H9 (cell line): Measurements from ENCODE around the gene APOC1. TPM values are rescaled to one million over a fixed set of nuclear protein-coding genes. Genes with fewer than 3 reads are reported as not detected.

Source experiments
- DNase-seq: peaks from one replicate; pipeline ENCODE4 v3.0.0-alpha.2; 2017
- H2AFZ ChIP-seq: one replicate; pipeline ENCODE4 v1.6.1; 2013; ENCODE audit warnings: mild to moderate bottlenecking, low read length, control low read depth, moderate library complexity
- H2AK5ac ChIP-seq: 2 replicates; pipeline ENCODE4 v1.6.1; 2013; ENCODE audit warnings: low read length, control low read depth, mixed read lengths; ENCODE audit not compliant: insufficient read length
- H2BK120ac ChIP-seq: one replicate; pipeline ENCODE4 v1.6.1; 2013; ENCODE audit warnings: low read depth, mild to moderate bottlenecking, low read length, control low read depth, inconsistent platforms; ENCODE audit not compliant: poor library complexity, severe bottlenecking
- H2BK12ac ChIP-seq: 2 replicates; pipeline ENCODE4 v1.6.1; 2013; ENCODE audit warnings: low read length, control low read depth, mixed read lengths, low read depth; ENCODE audit not compliant: insufficient read length
- H2BK15ac ChIP-seq: 2 replicates; pipeline ENCODE4 v1.6.1; 2013; ENCODE audit warnings: low read depth, low read length, control low read depth
- H2BK20ac ChIP-seq: one replicate; pipeline ENCODE4 v1.6.1; 2013; ENCODE audit warnings: low read depth, mild to moderate bottlenecking, low read length, control low read depth, inconsistent platforms; ENCODE audit not compliant: poor library complexity, severe bottlenecking
- H2BK5ac ChIP-seq: 2 replicates; pipeline ENCODE4 v1.6.1; 2013; ENCODE audit warnings: low read length, control low read depth, mixed read lengths; ENCODE audit not compliant: insufficient read length
- H3K14ac ChIP-seq: 2 replicates; pipeline ENCODE4 v1.6.1; 2013; ENCODE audit warnings: low read length, control low read depth; ENCODE audit not compliant: insufficient read depth
- H3K18ac ChIP-seq: 2 replicates; pipeline ENCODE4 v1.6.1; 2013; ENCODE audit warnings: low read depth, mild to moderate bottlenecking, mixed read lengths, low read length, control low read depth; ENCODE audit not compliant: insufficient read length
- H3K23ac ChIP-seq: 2 replicates; pipeline ENCODE4 v1.6.1; 2013; ENCODE audit warnings: low read length, control low read depth, mixed read lengths, low read depth; ENCODE audit not compliant: insufficient read length
- H3K23me2 ChIP-seq: 2 replicates; pipeline ENCODE4 v1.6.1; 2013; ENCODE audit warnings: low read depth, mild to moderate bottlenecking, mixed read lengths, low read length, control low read depth; ENCODE audit not compliant: insufficient read length, poor library complexity, severe bottlenecking
- H3K27ac ChIP-seq: 2 replicates; pipeline ENCODE4 v1.5.1; 2013; ENCODE audit warnings: low read length, control low read depth, mixed read lengths, low read depth; ENCODE audit not compliant: insufficient read length
- H3K27me3 ChIP-seq: 2 replicates; pipeline ENCODE4 v1.6.1; 2013; ENCODE audit warnings: low read length, control low read depth, inconsistent platforms; ENCODE audit not compliant: insufficient read depth
- H3K4ac ChIP-seq: 2 replicates; pipeline ENCODE4 v1.6.1; 2013; ENCODE audit warnings: low read depth, mild to moderate bottlenecking, control low read depth, inconsistent platforms, low read length, moderate library complexity
- H3K4me1 ChIP-seq: 2 replicates; pipeline ENCODE4 v1.6.1; 2013; ENCODE audit warnings: low read length, control low read depth, inconsistent platforms; ENCODE audit not compliant: insufficient read depth
- H3K4me2 ChIP-seq: 2 replicates; pipeline ENCODE4 v1.6.1; 2013; ENCODE audit warnings: low read length, control low read depth, mixed read lengths; ENCODE audit not compliant: insufficient read length, insufficient read depth
- H3K56ac ChIP-seq: 2 replicates; pipeline ENCODE4 v1.6.1; 2013; ENCODE audit warnings: low read depth, mild to moderate bottlenecking, mixed read lengths, low read length, control low read depth; ENCODE audit not compliant: insufficient read length
- H3K79me1 ChIP-seq: 2 replicates; pipeline ENCODE4 v1.6.1; 2013; ENCODE audit warnings: low read depth, mild to moderate bottlenecking, moderate library complexity, low read length, control low read depth, inconsistent platforms; ENCODE audit not compliant: insufficient read depth, poor library complexity, severe bottlenecking
- H3K79me2 ChIP-seq: 2 replicates; pipeline ENCODE4 v1.6.1; 2013; ENCODE audit warnings: low read length, control low read depth, inconsistent platforms; ENCODE audit not compliant: insufficient read depth
- H3K9ac ChIP-seq: 2 replicates; pipeline ENCODE4 v1.6.1; 2013; ENCODE audit warnings: low read length, control low read depth, mixed read lengths; ENCODE audit not compliant: insufficient read length; ENCODE audit errors: extremely low read depth
- H3K9me3 ChIP-seq: one replicate; pipeline ENCODE4 v1.6.1; 2013; ENCODE audit warnings: low read depth, low read length, inconsistent platforms; ENCODE audit not compliant: control insufficient read depth
- H3T11ph ChIP-seq: one replicate; pipeline ENCODE4 v1.6.1; 2013; ENCODE audit warnings: mild to moderate bottlenecking, low read length, control low read depth, inconsistent platforms
- H4K20me1 ChIP-seq: one replicate; pipeline ENCODE4 v1.6.1; 2013; ENCODE audit not compliant: control insufficient read depth, insufficient read length, insufficient read depth
- H4K5ac ChIP-seq: 2 replicates; pipeline ENCODE4 v1.6.1; 2013; ENCODE audit warnings: low read depth, mild to moderate bottlenecking, mixed read lengths, low read length, control low read depth; ENCODE audit not compliant: insufficient read length
- H4K8ac ChIP-seq: replicated peaks from 2 replicates; pipeline ENCODE4 v1.6.1; 2013; ENCODE audit warnings: low read length, control low read depth, mixed read lengths, low read depth; ENCODE audit not compliant: insufficient read length
- H4K91ac ChIP-seq: 2 replicates; pipeline ENCODE4 v1.6.1; 2013; ENCODE audit warnings: low read depth, mild to moderate bottlenecking, moderate library complexity, mixed read lengths, low read length, control low read depth; ENCODE audit not compliant: insufficient read length
- H3K27ac Mint-ChIP-seq, 3 experiments: 2 replicates in 2 of 3; 3 replicates in 1 of 3; pipeline ENCODE4 v1.8.0; 2020 to 2021; ENCODE audit warnings: mixed read lengths in 3 of 3, mild to moderate bottlenecking in 1 of 3, moderate library complexity in 1 of 3
- H3K27me3 Mint-ChIP-seq: 2 replicates; pipeline ENCODE4 v1.8.0; 2021; ENCODE audit warnings: low read depth, mild to moderate bottlenecking, moderate library complexity, mixed read lengths
- H3K36me3 Mint-ChIP-seq, 3 experiments: 2 replicates in 2 of 3; 3 replicates in 1 of 3; pipeline ENCODE4 v1.8.0; 2020 to 2021; ENCODE audit warnings: low read depth in 3 of 3, mixed read lengths in 3 of 3; ENCODE audit not compliant: insufficient read depth in 1 of 3
- H3K4me1 Mint-ChIP-seq, 2 experiments: 2 replicates each; pipeline ENCODE4 v1.8.0; 2020; ENCODE audit warnings: mixed read lengths in 2 of 2
- H3K4me3 Mint-ChIP-seq, 2 experiments: 2 replicates in 1 of 2; 3 replicates in 1 of 2; pipeline ENCODE4 v1.8.0; 2020 to 2021; ENCODE audit warnings: mild to moderate bottlenecking in 2 of 2, mixed read lengths in 2 of 2, moderate library complexity in 1 of 2
- H3K9me3 Mint-ChIP-seq, 2 experiments: 2 replicates in 1 of 2; 3 replicates in 1 of 2; pipeline ENCODE4 v1.8.0; 2020; ENCODE audit warnings: mild to moderate bottlenecking in 2 of 2, mixed read lengths in 2 of 2, moderate library complexity in 1 of 2
- WGBS: extraction: QIAGEN DNeasy Blood & Tissue Kit; methylation state at CpG from one replicate; pipeline ENCODE4 v1.1.7; 2013; ENCODE audit warnings: missing lambda C conversion rate, low lambda C conversion rate, mixed read lengths; ENCODE audit not compliant: insufficient read length; ENCODE audit errors: extremely low coverage; 5-methylcytosine and 5-hydroxymethylcytosine counted together
- total RNA-seq: library from RNA; stranded (reverse); gene quantifications from 2 replicates; pipeline ENCODE4 v1.2.1, GENCODE V29; 2021
- TF ChIP-seq, protein P1 (sequence below): fragments of 200-600 bp; sonication (generic); conservative IDR thresholded peaks from 3 replicates; pipeline ENCODE4 v1.8.0; 2021; ENCODE audit warnings: antibody characterized with exemption, mild to moderate bottlenecking

APOC1 gene
- total RNA-seq, 1 experiment from 2014 or later = 78.1 TPM

DNA sequence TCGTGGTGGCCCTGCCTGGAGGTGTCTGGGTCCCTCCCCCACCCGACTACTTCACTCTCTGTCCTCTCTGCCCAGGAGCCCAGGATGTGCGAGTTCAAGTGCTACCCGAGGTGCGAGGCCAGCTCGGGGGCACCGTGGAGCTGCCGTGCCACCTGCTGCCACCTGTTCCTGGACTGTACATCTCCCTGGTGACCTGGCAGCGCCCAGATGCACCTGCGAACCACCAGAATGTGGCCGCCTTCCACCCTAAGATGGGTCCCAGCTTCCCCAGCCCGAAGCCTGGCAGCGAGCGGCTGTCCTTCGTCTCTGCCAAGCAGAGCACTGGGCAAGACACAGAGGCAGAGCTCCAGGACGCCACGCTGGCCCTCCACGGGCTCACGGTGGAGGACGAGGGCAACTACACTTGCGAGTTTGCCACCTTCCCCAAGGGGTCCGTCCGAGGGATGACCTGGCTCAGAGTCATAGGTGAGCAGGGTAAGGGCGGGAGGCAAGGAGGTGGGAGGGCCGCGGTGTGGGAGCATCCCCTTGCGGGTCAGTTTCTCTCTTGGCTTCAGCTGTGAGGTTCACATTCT lies 49.1 kb upstream of the APOC1 start:
- no peak overlapping the region for H3K56ac ChIP-seq
- TF ChIP-seq, protein P1, sequence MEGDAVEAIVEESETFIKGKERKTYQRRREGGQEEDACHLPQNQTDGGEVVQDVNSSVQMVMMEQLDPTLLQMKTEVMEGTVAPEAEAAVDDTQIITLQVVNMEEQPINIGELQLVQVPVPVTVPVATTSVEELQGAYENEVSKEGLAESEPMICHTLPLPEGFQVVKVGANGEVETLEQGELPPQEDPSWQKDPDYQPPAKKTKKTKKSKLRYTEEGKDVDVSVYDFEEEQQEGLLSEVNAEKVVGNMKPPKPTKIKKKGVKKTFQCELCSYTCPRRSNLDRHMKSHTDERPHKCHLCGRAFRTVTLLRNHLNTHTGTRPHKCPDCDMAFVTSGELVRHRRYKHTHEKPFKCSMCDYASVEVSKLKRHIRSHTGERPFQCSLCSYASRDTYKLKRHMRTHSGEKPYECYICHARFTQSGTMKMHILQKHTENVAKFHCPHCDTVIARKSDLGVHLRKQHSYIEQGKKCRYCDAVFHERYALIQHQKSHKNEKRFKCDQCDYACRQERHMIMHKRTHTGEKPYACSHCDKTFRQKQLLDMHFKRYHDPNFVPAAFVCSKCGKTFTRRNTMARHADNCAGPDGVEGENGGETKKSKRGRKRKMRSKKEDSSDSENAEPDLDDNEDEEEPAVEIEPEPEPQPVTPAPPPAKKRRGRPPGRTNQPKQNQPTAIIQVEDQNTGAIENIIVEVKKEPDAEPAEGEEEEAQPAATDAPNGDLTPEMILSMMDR = no peak
- H2AFZ ChIP-seq = no peak overlapping the region
- H3K4me1 ChIP-seq = no peaks in the 10 kb centered on the region
- H2AK5ac ChIP-seq = no peak overlapping the region
- Mint-ChIP-seq H3K4me1 (0 out of 4 replicates have a peak, but pooled peaks cover 0 to 2% of the 10 kb centered on the region in 2 experiments), H3K4me3 (no peak overlapping the region), H3K27ac (peak overlapping the region in 1 of 3 experiments; percentile 72; a peak in 1 of 7 replicates), H3K27me3 (no peaks in the 10 kb centered on the region), H3K9me3 (no peaks in the 10 kb centered on the region; a peak in 1 of 5 replicates), H3K36me3 (peaks cover 44 to 74% (median 69%) of the 10 kb centered on the region in 3 experiments)
- H2BK12ac ChIP-seq = no peak overlapping the region
- H2BK120ac ChIP-seq = no peak overlapping the region
- H3K4ac ChIP-seq = no peak overlapping the region
- H3K14ac ChIP-seq = no peak overlapping the region
- no peaks in the 10 kb centered on the region for H4K20me1 ChIP-seq
- peaks cover 8% of the 10 kb centered on the region for H3K79me1 ChIP-seq
- H3K18ac ChIP-seq = no peak overlapping the region
- H2BK15ac ChIP-seq = no peak overlapping the region
- no peak overlapping the region for H3T11ph ChIP-seq
- no peak overlapping the region for H4K5ac ChIP-seq
- H4K91ac ChIP-seq = no peak overlapping the region
- H2BK5ac ChIP-seq = no peak overlapping the region
- H2BK20ac ChIP-seq = no peak overlapping the region
- no peaks in the 10 kb centered on the region for H3K9me3 ChIP-seq
- no CpG with 5 or more reads among the region's 27 CpGs for WGBS
- H3K79me2 ChIP-seq = no peaks in the 10 kb centered on the region; the same call in 1 of the 2 replicates
- H3K4me2 ChIP-seq = no peak overlapping the region
- H3K23ac ChIP-seq = no peak overlapping the region
- no peak overlapping the region for H3K9ac ChIP-seq
- no peaks in the 10 kb centered on the region for H3K23me2 ChIP-seq
- no peaks in the 10 kb centered on the region for H3K27me3 ChIP-seq
- no peak overlapping the region for H3K27ac ChIP-seq
- DNase-seq = no peak
- H4K8ac ChIP-seq = no peak overlapping the region
